GM18508 (cell line): Measurements from ENCODE around the gene TIMM10B.

ENCODE experiments used
- ATAC-seq: cut with Tn5 transposase; IDR thresholded peaks from one replicate; pipeline ENCODE4 v1.9.1; 2021; ENCODE audit warnings: moderate number of reproducible peaks; ENCODE audit not compliant: insufficient read depth, unreplicated experiment

Gene TIMM10B, protein sequence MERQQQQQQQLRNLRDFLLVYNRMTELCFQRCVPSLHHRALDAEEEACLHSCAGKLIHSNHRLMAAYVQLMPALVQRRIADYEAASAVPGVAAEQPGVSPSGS

DNA sequence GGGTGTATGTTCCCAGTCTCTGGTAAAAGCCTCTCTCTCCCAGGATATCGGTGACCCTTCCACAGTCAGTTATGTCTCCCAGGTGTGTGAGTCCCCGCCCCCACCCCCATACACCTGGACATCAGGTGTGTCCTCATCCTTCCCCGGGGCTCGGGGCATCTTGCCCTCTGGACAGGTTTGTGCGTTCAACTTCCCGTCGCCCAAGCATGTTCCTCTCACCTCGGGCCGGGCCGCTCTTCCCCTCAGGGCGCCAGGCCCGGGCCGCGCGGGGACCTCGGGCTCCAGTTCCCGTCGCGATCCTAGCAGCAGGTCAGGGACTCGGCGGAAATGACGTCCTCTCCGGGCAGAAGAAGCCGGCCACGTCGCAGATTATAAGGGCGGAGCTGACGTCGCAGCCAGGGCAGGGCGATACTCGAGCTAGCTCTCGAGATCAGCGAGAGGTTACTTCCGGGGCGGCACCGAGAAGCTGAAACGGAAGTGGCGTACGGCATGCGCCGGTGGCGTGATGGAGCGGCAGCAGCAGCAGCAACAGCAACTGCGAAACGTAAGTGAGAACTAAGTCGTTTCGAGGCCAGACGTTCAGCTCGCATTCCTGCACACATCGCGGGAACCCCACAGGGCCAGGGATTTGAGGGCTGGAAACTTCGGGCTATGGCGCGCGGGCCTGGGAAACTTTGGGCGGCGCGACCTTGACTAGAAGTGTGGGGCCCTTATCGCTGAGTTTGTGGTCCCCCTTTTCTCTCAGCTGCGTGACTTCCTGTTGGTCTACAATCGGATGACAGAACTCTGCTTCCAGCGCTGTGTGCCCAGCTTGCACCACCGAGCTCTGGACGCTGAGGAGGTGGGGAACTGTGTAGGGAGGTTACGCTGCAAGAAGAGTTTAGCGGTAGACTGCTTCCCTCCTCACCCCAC, at the start of gene TIMM10B, which contains the start of gene ARFIP2:
TIMM10B (plus strand) TSS at position 490 of the 912 bp plus-strand sequence; CDS start at position 506, 16 bp downstream.
ARFIP2 (minus strand) TSS at position 320 of the 912 bp plus-strand sequence. CDS start 910 bp downstream, outside the sequence.
- ATAC-seq: peak; percentile 96

DNA sequence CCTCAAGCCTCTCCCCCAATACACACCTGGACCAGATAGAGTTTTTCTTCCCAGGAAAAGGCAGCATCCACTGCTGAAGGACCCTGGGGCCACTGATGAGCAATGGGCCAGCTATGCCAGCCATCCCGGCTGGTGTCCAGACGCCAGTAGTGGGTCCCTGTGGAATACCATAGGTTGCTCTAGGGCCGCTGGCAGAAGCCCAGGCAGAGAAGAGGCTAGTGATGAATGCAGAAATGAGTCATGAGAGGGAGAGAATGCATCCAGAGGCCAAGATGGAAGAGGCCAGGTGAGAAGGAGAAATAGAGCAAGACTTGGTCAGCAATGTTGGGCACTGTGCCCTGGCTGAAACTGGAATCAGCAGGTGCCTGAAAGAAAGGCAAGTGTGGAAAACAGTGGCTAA, 49.4 kb upstream of the TIMM10B start:
- ATAC-seq: no peak

DNA sequence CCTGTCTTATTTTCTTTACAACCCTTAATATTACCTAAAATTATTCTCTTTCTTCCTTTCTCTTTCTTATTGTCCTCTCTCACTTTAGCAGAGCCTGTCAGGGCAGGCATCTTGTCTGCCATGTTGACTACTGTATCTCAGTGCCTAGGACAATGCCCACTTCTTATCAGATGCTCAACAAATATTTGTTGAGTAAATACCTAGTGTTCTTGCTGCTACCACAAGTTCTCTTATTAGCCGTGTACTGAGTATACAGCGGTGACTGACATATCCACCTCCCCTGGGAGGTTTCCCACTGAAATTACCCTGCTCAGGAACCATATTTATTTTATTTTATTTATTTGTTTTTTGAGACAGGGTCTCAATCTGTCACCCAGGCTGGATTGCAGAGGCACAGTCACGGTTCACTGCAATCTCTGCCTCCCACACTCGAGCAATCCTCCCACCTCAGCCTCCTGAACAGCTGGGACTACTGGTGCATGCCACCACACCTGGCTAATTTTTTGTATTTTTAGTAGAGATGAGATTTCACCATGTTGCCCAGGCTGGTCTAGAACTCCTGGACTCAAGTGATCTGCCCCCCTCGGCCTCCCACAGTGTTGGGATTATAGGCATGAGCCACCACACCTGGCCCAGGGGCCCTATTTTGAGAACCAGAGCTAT, 47.2 kb upstream of the TIMM10B start:
- ATAC-seq: no peak

DNA sequence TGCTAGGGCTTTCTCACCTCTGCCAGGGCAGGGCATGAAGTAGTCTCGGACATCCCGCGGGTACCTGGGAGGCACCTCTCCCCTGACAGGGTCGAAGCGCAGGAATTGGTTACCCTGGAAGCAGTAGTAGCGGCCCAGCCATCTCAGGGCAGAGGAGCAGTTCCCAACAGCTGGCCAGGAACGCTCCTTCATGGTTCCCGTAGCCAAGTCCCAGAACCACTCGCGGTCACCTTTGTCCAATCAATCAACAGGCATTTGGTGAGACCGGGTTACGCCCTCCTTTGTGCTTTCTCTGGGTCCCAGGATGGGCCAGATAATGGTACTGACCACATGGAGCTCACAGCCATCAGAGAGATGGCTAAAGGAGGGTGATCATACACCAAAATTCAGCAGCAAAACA, 43.9 kb upstream of the TIMM10B start:
- no peak for ATAC-seq

DNA sequence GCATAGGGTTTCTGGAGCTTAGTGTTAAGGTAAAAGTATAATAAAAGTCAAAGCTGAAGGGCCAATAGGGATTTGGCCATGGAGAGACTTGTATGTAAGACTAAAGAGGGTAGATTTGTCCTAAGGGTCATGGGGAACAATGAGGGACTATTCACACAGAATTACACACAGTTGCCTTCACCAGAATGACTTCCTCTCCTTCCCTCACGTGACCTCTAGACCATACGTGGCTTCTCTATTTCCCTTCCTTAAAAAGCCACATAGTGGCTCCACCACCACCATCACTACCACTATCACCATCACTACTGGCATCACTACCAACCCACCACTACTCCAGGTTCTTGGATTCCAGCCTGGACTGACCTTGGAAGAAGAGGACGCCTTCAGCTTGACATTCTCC, 43.3 kb upstream of the TIMM10B start:
- ATAC-seq: no peak

DNA sequence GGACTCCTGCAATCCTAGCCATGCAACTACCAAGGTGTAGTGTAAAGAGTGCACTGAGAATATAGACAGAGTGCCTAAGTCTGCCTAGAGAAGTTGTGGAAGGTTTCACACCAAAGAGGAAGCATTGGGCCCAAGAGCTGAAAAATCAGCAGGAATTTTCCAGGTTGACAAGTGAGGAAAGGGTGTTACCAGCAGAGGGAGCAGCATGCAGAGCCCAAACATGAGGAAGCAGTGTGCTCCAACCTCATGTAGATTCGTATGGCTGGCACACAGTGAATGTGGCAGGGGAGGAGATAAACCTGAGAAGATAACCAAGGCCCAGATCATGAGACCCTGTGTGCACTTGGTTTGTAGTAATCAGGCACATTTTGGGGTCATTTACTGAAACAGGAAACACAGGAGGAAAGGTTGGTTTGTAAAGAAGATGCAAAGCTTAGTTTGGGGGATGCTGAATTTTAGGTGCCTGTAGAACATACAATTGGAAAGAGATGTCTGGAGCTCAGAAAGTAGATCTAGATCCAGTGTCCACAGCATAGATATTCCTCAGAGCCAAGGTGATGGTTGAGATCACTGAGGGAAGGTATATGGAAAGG, 42.2 kb upstream of the TIMM10B start:
- ATAC-seq: no peak

DNA sequence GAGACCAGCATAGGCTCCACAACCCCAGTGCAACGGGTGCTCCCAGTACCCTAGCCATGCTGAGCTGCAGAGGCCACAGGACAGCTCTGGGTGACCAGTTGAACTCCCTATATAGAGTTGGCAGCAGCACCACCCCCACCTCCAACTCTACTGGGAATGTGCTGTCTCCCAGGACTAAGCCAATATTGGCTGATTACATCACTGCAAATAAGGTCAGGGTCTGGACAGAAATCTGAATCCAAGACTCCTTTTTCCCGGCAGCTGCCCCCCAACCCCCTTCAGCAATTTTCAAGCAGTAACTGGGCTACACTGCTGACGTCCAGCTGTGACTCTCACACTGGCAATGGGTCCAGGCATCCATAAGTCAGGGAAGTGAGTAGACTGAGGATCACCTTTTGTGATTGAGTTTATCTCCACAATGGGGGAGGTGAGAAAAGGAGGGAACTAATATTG, 40.4 kb upstream of the TIMM10B start, which contains the start of gene HPX:
HPX (minus strand) TSS at position 82 of the 453 bp plus-strand sequence; CDS start at position 58, 24 bp downstream.
- ATAC-seq: no peak

DNA sequence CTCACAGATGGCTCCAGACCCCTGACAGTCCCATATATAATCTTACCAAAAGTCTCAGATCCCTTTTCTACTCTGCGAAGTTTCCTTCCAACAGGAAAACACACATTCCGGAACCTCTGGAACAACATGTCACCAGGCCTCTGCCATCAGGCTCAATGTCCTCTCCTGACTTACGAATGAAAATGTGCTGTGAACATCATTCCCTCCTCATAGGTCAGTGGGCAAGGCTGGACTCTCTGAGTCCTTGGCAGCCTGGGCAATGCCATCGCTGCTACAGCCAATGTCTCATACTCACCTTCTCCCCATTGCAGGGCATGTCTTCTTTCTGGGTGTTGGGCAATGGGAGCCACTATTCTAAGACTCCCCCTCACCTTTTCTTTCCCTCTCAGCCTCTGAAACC, 38.9 kb upstream of the TIMM10B start:
- ATAC-seq: no peak

DNA sequence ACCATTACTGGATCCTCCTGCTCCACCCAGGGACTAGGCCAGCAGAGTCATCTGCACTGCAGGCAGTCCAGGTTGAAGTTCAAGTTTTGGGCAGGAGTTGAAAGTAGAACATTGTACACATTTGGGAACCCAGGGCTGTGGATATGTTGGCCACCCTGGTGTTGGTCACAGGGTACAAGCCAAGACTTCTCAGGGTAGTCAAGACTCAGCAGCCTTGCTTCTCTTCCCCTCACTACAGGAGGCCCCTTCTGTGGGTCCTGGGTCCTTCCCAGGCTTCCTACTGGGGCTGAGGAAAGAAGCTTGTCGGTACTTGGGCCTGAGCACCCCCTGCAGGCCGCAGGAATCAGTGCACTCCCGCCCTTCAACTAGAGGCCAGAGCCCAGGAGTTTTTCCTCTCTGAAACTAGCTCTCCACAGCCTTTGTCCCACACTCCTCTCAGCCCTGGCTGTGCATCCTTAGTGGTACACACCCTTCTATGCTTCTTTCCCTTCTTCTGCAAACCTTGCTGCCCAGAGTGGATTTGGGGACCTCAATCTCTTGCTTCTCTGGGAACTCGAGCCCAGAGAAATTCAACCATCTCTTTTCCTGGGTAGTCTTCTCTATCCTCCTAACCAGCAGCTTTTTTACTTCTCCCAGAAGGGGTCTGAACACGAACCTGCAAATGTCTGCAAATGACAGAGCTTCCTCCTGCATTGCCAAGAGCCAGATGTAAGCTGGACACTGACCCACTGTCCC, 37.9 kb upstream of the TIMM10B start:
- no peak for ATAC-seq

DNA sequence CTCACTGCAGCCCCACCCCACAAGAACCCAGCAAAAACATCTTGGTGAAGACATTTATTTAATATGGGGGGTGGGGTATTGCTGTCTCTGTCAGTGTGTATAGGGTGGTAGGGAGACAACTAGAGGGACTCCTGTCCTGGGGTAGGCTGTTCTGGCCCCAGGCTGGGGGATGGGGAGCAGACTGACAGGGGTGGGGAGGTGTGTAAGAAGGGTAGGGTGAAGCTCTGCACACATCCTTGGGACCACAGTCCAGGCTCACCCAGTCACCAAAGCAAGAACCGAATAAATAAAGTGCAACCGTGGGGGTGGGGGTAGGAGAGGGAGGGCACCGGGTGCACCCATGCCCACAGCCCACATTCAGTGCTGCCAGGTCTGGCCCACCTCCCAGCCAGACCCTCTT, 32.7 kb upstream of the TIMM10B start:
- no peak for ATAC-seq

DNA sequence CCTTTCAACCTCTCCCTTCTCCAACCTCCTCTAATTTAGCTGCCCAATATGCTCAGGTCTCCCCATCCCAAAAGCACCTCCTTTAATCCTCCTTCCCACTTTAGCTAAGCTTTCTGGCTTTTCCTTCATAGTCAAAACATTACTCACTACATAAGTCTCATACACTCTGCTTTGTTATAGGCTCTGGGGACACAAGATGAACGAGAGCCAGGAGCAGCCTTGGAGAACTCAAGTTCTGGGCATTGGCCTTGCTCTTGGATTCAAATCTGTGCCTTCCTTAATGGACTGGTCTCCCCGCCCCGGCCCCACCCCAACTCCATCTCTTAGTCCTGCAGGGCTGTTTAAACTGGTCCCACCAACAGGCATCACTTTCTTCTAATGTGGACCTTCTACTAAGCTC, 29.1 kb upstream of the TIMM10B start:
- ATAC-seq: no peak

DNA sequence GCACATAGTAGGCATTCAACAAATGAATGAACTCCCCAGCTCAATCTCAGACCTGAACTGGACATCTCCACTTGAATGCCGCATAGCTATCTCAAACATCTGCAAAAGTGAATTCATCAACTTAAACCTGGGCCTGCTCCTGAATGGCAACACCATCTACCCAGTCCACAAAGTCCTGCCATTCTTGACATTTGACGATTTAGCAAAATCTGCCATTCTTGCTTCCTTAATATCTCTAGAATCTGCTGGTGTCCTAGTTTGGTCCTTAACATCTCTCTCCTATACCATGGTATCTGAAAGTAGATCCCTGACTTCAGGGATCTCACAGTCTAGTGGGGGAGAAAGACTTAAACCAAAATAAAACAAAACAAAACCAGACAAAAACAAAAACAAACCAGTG, 28.1 kb upstream of the TIMM10B start:
- ATAC-seq: no peak

DNA sequence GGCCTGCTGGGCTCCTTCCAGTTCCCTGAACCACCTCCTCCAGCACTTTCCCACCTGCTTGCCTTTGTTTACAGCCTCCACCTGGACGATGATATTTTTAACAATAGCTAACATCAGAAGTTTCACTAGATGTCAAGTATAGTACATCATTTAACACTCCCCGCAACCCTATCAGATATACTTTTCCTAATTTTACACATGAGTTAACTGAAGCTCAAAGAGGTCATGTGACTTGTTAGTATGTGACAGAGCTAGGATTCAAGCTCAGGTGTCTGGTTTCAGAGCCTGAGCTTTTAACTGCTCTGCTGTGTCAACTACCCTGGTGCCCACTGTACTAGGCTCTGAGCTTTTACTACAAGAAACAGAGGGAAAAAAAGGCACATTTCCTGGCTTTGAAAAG, 26.2 kb upstream of the TIMM10B start:
- ATAC-seq: no peak

DNA sequence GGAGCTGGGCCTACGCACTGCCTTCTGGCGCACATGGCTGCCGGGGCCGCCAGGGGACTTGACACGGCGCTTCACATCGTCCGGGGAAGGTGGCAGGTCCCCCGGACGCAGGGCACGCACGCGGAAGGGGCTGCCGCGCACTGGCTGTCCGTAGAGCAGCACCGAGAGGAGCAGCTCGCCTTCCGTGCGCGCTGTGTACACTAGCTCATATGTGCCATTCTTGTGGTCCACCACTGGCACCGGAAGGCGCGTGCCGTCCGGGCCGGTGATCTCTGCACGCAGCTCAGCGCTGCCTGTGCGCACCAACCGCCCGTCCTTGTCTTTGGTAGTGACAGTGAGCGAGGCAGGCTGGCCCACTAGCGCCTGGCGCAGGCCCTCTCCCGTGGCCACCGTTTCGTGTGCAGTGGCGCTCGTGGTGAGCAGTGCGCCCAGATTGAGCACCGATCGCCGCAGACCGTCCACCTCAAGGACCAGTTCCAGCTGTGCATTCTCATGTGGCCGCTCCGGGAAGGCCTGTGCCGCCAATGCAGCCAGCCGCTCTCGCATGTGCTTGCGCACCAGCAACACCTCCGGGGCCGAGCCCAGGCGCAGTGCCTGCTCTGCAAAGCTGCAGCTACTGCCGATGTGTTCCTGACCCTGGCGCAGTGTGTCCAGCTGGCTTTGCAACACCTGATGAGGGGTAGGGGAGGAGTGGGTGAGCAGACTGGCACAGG, 24.8 kb upstream of the TIMM10B start:
- no peak for ATAC-seq

DNA sequence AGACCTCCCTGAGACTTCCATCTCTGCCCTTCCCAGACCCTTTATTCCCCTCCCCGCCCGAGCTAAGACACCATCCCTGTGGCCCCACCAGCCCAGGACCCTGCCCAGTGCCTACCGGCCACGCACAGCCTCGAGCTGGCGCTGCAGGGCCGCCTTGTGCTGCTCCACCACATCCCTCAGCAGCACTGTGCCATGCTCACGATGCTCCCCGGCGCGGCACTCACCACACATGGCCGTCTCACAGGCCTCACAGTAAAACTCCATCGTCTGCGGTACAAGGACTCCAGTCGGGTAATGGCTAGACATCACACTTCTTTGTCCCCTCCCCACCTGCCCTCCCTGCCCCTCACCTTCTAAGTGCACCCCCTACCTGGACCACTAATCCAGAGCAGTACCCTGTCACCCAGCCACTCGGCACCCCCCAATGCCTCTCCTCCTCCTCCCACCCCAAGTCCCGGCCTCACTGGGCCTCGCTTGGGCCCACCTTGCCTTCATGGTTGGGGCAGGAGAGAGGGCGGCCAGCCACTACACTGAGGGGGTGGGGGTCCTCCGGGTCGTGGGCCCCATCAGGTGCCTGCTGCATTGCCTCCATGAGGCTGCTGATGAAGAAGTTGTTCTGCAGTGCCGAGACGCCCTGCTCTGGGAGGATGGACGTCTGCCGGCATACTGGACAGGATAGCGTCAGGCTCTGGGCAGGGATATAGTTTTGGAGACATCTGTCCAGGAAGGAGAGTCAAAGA, 23.6 kb upstream of the TIMM10B start:
- no peak for ATAC-seq

DNA sequence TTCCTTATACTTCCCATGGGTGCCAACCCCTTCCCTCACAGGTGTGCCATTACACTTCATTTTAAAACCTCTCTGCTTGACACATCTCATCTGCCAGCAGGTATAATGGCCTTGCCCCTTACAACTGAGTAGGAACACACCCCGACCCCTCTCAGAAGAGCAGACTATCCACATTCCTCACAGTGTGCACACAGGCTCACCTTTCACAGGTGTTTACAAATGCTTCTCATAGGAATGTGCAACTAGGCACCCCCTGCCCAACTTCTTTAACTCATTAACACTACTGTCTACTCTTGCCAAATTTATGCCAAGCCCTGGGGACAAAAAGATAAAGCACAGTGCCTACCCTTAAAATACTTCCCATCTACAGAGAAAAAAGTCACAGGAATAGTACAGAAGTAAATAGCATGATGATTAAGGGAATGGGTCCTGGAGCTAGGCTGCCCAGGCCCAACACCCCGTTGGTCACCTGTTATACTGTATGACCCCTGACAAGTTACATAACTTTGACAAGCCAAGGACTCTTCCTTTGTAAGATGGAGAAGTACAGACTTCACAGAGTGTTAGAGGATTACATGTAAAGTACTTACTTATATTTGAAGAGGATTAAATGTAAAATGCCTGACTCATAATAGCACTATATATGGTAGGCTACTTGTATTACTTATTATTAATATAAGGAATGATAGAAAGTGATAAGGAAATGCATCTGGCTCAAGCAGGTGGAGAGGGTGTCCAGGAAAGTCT, 22.8 kb upstream of the TIMM10B start:
- no peak for ATAC-seq

DNA sequence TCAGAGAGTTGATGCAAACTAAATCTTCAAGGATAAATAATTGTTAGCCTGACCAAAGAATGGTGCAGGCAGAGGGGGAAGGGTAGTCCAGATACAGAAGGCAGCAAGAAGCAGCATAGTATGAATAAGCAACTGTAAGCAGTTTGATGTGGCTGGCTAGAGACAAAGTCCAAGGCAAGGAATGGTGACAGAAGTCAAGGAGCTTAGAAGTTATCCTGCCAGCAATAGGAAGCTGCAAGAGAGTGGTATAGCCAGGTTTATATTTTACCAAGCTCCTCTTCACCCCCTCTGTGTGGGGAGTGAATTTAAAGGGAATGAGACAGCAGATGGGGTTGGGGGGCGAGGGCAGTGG, 22.2 kb upstream of the TIMM10B start:
- ATAC-seq: no peak
